HepG2 (cell line): ENCODE data around the gene PLD1. TPM values are rescaled to one million over a fixed set of nuclear protein-coding genes. Genes with fewer than 3 reads are reported as not detected.

Experiments
- ATAC-seq: fragments of 200-7000 bp; cut with Tn5 transposase; 3 replicates; pipeline ENCODE4 v1.9.1; 2020; ENCODE audit warnings: mild to moderate bottlenecking, moderate library complexity
- BruUV-seq: library from RNA; stranded (reverse); fragments of 400-500 nt; replicated peaks from 2 replicates; lab custom pipeline; 2021; lab: Mats Ljungman, UMichigan
- CTCF ChIA-PET: fragments of 300-600 bp; formaldehyde crosslinking; extraction: SDS; loops from one replicate; lab custom pipeline; 2021; ENCODE audit warnings: low total read pairs, inconsistent platforms, low intra/inter-chr PET ratio; lab: Yijun Ruan, JAX
- POLR2A ChIA-PET: fragments of 350-600 bp; sonication (Branson Sonifier 250); formaldehyde crosslinking; loops from one replicate; lab custom pipeline; 2020; ENCODE audit warnings: antibody characterized with exemption, inconsistent platforms; lab: Yijun Ruan, JAX
- DNase-seq: peaks from one replicate; pipeline ENCODE4 v3.0.0-alpha.2; 2015; ENCODE audit warnings: low spot score
- FAIRE-seq: peaks from 3 replicates; lab custom pipeline; 2011; peaks lifted over from hg19 to GRCh38; lab: Jason Lieb, UNC
- H2AFZ ChIP-seq: one replicate; pipeline ENCODE4 v1.6.1; 2011; ENCODE audit warnings: low read length, inconsistent platforms
- H3K27ac ChIP-seq: fragments of 300-600 bp; 3 replicates; pipeline ENCODE4 v1.8.0; 2011; ENCODE audit warnings: mixed run types, mild to moderate bottlenecking, mixed read lengths, low read length, inconsistent platforms; ENCODE audit not compliant: insufficient read depth; ENCODE audit errors: extremely low read length
- H3K27me3 ChIP-seq, 2 experiments: fragments of 200-600 bp in 1 of 2; 2 replicates in 1 of 2; 3 replicates in 1 of 2; pipeline versions ENCODE4 v1.6.0 to v1.8.0; 2011; ENCODE audit warnings: low read length in 2 of 2, mild to moderate bottlenecking in 2 of 2, moderate library complexity in 2 of 2, inconsistent platforms in 1 of 2; ENCODE audit not compliant: insufficient read depth in 2 of 2, control insufficient read depth in 1 of 2
- H3K36me3 ChIP-seq, 2 experiments: fragments of 200-600 bp in 1 of 2; replicated peaks in 1 of 2; 2 replicates in 1 of 2; 3 replicates in 1 of 2; pipeline versions ENCODE4 v1.5.1 to v1.8.0; 2011; ENCODE audit warnings: low read length in 2 of 2, inconsistent platforms in 1 of 2; ENCODE audit not compliant: insufficient read depth in 2 of 2, control insufficient read depth in 1 of 2
- H3K4me1 ChIP-seq: 2 replicates; pipeline ENCODE4 v1.5.1; 2012; ENCODE audit warnings: low read length, inconsistent platforms; ENCODE audit not compliant: insufficient read depth
- H3K4me2 ChIP-seq: 2 replicates; pipeline ENCODE4 v1.6.0; 2011; ENCODE audit warnings: low read depth, low read length, inconsistent platforms
- H3K4me3 ChIP-seq, 3 experiments: fragments of 200-600 bp in 1 of 3; sonication (generic), shearing (Covaris generic) in 1 of 3; replicated peaks in 1 of 3; 2 replicates each; pipeline ENCODE4 v1.5.1; 2011 to 2016; ENCODE audit warnings: low read length in 3 of 3, inconsistent platforms in 2 of 3, low read depth in 2 of 3, mild to moderate bottlenecking in 2 of 3, control low read depth in 1 of 3, mixed read lengths in 1 of 3; ENCODE audit not compliant: insufficient read depth in 1 of 3
- H3K79me2 ChIP-seq: one replicate; pipeline ENCODE4 v1.6.1; 2011; ENCODE audit warnings: low read length, inconsistent platforms; ENCODE audit not compliant: insufficient read depth
- H3K9ac ChIP-seq: 2 replicates; pipeline ENCODE4 v1.6.0; 2011; ENCODE audit warnings: mild to moderate bottlenecking, low read depth, low read length, inconsistent platforms; ENCODE audit not compliant: insufficient read depth
- H3K9me3 ChIP-seq: 2 replicates; pipeline ENCODE4 v1.5.1; 2012; ENCODE audit warnings: mild to moderate bottlenecking, low read length
- H4K20me1 ChIP-seq: 2 replicates; pipeline ENCODE4 v1.6.0; 2011; ENCODE audit warnings: inconsistent platforms, mild to moderate bottlenecking, low read length, moderate library complexity; ENCODE audit not compliant: insufficient read depth
- FOXA3 ChIP-seq: IDR thresholded peaks from 2 replicates; pipeline ENCODE4 v1.6.1; 2016; ENCODE audit warnings: missing genetic modification reagents, missing compliant biosample characterization
- PHF20 ChIP-seq: sonication (generic); formaldehyde crosslinking; IDR thresholded peaks from 2 replicates; pipeline ENCODE4 v1.5.0; 2020; ENCODE audit warnings: mild to moderate bottlenecking, missing genetic modification reagents
- POLR2G ChIP-seq: fragments of 200-400 bp; formaldehyde crosslinking; IDR thresholded peaks from 2 replicates; pipeline ENCODE4 v1.6.1; 2018; ENCODE audit warnings: mild to moderate bottlenecking, low read depth, low read length, moderate library complexity
- YEATS2 ChIP-seq: sonication (generic); formaldehyde crosslinking; IDR thresholded peaks from 2 replicates; pipeline ENCODE4 v1.4.0; 2020; ENCODE audit warnings: missing genetic modification reagents, borderline replicate concordance
- YEATS4 ChIP-seq: sonication (generic); formaldehyde crosslinking; IDR thresholded peaks from 2 replicates; pipeline ENCODE4 v1.4.0; 2020; ENCODE audit warnings: missing genetic modification reagents, borderline replicate concordance
- ZNF235 ChIP-seq: sonication (generic); formaldehyde crosslinking; IDR thresholded peaks from 2 replicates; pipeline ENCODE4 v1.8.1; 2023; ENCODE audit warnings: mild to moderate bottlenecking, missing genetic modification reagents, borderline replicate concordance
- ZNF432 ChIP-seq: sonication (generic); formaldehyde crosslinking; IDR thresholded peaks from 2 replicates; pipeline ENCODE4 v1.5.0; 2020; ENCODE audit warnings: missing genetic modification reagents, mild to moderate bottlenecking, borderline replicate concordance
- ZNF572 ChIP-seq: sonication (generic); formaldehyde crosslinking; IDR thresholded peaks from 2 replicates; pipeline ENCODE4 v1.5.1; 2020; ENCODE audit warnings: mild to moderate bottlenecking, missing genetic modification reagents
- ZNF598 ChIP-seq: sonication (generic); formaldehyde crosslinking; IDR thresholded peaks from 2 replicates; pipeline ENCODE4 v1.5.1; 2020; ENCODE audit warnings: mild to moderate bottlenecking, missing genetic modification reagents, borderline replicate concordance
- ZNF841 ChIP-seq: sonication (generic); formaldehyde crosslinking; IDR thresholded peaks from 2 replicates; pipeline ENCODE4 v1.8.1; 2023; ENCODE audit warnings: missing genetic modification reagents, borderline replicate concordance
- ZZZ3 ChIP-seq: sonication (generic); formaldehyde crosslinking; IDR thresholded peaks from 2 replicates; pipeline ENCODE4 v1.4.0; 2020; ENCODE audit warnings: missing genetic modification reagents, mild to moderate bottlenecking, borderline replicate concordance
- WGBS: methylation state at CpG from one replicate; pipeline ENCODE4 v1.1.6; 2017; ENCODE audit warnings: low lambda C conversion rate; 5-methylcytosine and 5-hydroxymethylcytosine counted together
- in situ Hi-C: cut with HindIII; loops from 2 replicates; pipeline ENCODE4 v1.10.0; 2017; ENCODE audit warnings: low pct_unique_long_range_greater_than_20kb; ENCODE audit not compliant: extremely low pct_ligation_motif_present
- intact Hi-C: fragments of 100-400 bp; cut with micrococcal nuclease; formaldehyde crosslinking; loops from one replicate; pipeline ENCODE4 v1.10.0; 2022; ENCODE audit not compliant: unreplicated experiment
- polyA plus RNA-seq, 8 experiments: library from polyadenylated mRNA; depleted of rRNA in 3 of 8; stranded (reverse) in 7 of 8; unstranded in 1 of 8; fragments of >200 nt; fragmentation: Illumina TruSeq in 4 of 8; extraction: Trizol in 4 of 8; gene quantifications; 2 replicates each; pipeline versions ENCODE4 v1.2.1 to v1.2.3, GENCODE V29; 2011 to 2016; ENCODE audit warnings: low read depth in 4 of 8, missing spikeins in 1 of 8, mixed read lengths in 1 of 8; ENCODE audit not compliant: insufficient read depth in 1 of 8
- total RNA-seq, 5 experiments: library from RNA; depleted of rRNA; stranded (reverse); fragments of >200 nt; fragmentation: Illumina TruSeq; extraction: Trizol; gene quantifications; 2 replicates each; pipeline ENCODE4 v1.2.3, GENCODE V29; 2016; ENCODE audit warnings: low read depth in 1 of 5
- TF ChIP-seq, protein P1 (sequence below): sonication (generic); formaldehyde crosslinking; IDR thresholded peaks from 2 replicates; pipeline ENCODE4 v1.5.0; 2020; ENCODE audit warnings: mild to moderate bottlenecking, missing genetic modification reagents

Gene PLD1
- total and polyA plus RNA-seq, 2 of the 13 experiments (the other 11 are each of a cell fraction or from before 2014, with no cell fraction given): 27.1 to 59.4 TPM

DNA sequence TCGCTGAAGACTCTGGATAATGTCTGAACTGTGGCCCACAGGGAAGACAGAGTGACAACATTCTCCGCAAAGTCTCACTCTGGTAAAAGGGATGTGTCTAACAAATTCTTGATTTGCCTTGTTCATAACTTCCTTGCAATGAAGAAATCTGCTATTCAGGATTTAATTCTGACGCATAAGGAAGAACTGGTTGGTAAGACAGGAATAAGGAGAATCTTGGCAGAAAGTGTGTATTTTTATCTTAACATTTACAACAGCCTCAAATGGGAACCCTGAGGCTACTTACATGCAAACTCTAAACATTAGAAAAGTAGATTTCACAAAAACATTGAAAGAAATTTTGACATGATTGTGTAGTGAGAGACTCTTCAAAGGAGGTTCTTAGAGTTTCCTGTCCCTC lies 10.8 kb upstream of the PLD1 start:
- Histone ChIP-seq H3K27me3 (no peaks in the 10 kb centered on the region), H3K27ac (no peak overlapping the region), H4K20me1 (no peaks in the 10 kb centered on the region), H3K4me1 (peaks cover 65% of the 10 kb centered on the region), H3K9ac (no peak overlapping the region), H3K9me3 (no peaks in the 10 kb centered on the region), H3K4me2 (no peak overlapping the region), H3K79me2 (no peaks in the 10 kb centered on the region), H3K36me3 (no peaks in the 10 kb centered on the region), H3K4me3 (no peak overlapping the region), H2AFZ (no peak overlapping the region)
- 95% methylated on average over 3 of the region's 3 CpGs for WGBS
- ChIA-PET CTCF (no interaction called here), POLR2A (no interaction called here)
- no TSS peak for BruUV-seq
- FAIRE-seq (no peak), ATAC-seq (no peak), DNase-seq (no peak)
- intact Hi-C loops (no loop called here), in situ Hi-C loops (no loop called here)
- no peak for TF ChIP-seq ZNF432
- TF ChIP-seq ZNF235 (CRISPR knock-in tag): no peak
- no peak for TF ChIP-seq YEATS2 (CRISPR knock-in tag)
- TF ChIP-seq POLR2G: no peak
- TF ChIP-seq FOXA3 (CRISPR knock-in tag): no peak
- no peak for TF ChIP-seq YEATS4
- TF ChIP-seq PHF20: no peak
- no peak for TF ChIP-seq ZZZ3 (CRISPR knock-in tag)
- TF ChIP-seq, protein P1, sequence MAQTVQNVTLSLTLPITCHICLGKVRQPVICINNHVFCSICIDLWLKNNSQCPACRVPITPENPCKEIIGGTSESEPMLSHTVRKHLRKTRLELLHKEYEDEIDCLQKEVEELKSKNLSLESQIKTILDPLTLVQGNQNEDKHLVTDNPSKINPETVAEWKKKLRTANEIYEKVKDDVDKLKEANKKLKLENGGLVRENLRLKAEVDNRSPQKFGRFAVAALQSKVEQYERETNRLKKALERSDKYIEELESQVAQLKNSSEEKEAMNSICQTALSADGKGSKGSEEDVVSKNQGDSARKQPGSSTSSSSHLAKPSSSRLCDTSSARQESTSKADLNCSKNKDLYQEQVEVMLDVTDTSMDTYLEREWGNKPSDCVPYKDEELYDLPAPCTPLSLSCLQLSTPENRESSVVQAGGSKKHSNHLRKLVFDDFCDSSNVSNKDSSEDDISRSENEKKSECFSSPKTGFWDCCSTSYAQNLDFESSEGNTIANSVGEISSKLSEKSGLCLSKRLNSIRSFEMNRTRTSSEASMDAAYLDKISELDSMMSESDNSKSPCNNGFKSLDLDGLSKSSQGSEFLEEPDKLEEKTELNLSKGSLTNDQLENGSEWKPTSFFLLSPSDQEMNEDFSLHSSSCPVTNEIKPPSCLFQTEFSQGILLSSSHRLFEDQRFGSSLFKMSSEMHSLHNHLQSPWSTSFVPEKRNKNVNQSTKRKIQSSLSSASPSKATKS: no peak
- no peak for TF ChIP-seq ZNF598 (CRISPR knock-in tag)
- TF ChIP-seq ZNF572: no peak
- no peak for TF ChIP-seq ZNF841
